Psoas muscle (tissue), 8 donors: ENCODE measurements around the gene TIMM13. TPM values are rescaled to one million over a fixed set of nuclear protein-coding genes. Genes with fewer than 3 reads are reported as not detected.

Source experiments
- ATAC-seq, 4 donors: fragments of 200-7000 bp; cut with Tn5 transposase; one replicate each; pipeline ENCODE4 v1.9.1; 2020; ENCODE audit warnings: moderate library complexity in 3 of 4, mild to moderate bottlenecking in 2 of 4
- DNase-seq, 2 donors: peaks; one replicate each; pipeline ENCODE4 v3.0.0-alpha.2; 2020
- H3K27ac ChIP-seq: fragments of 200-600 bp; one replicate; pipeline ENCODE4 v1.8.0; 2022
- H3K27me3 ChIP-seq, 3 donors: fragments of 200-600 bp in 1 of 3; one replicate each; pipeline versions ENCODE4 v1.6.1 to v1.8.0; 2013 to 2022; ENCODE audit warnings: low read length in 2 of 3, mild to moderate bottlenecking in 2 of 3, moderate library complexity in 1 of 3; ENCODE audit not compliant: insufficient read depth in 3 of 3
- H3K36me3 ChIP-seq, 2 donors: fragments of 200-600 bp in 1 of 2; one replicate each; pipeline versions ENCODE4 v1.6.1 to v1.8.0; 2013 to 2022; ENCODE audit warnings: low read depth in 1 of 2, mild to moderate bottlenecking in 1 of 2, moderate library complexity in 1 of 2; ENCODE audit not compliant: insufficient read depth in 1 of 2
- H3K4me1 ChIP-seq: fragments of 200-600 bp; one replicate; pipeline ENCODE4 v1.8.0; 2022
- H3K4me3 ChIP-seq: fragments of 200-600 bp; one replicate; pipeline ENCODE4 v1.8.0; 2022; ENCODE audit warnings: mild to moderate bottlenecking
- H3K9me3 ChIP-seq: fragments of 200-600 bp; one replicate; pipeline ENCODE4 v1.8.0; 2022
- CTCF ChIP-seq: fragments of 200-600 bp; IDR thresholded peaks from one replicate; pipeline ENCODE4 v1.8.0; 2022; ENCODE audit warnings: antibody characterized with exemption
- WGBS, 3 donors: extraction: QIAGEN DNeasy Blood & Tissue Kit; methylation state at CpG; one replicate each; pipeline versions ENCODE4 v1.1.6 to v1.1.7; 2013; 5-methylcytosine and 5-hydroxymethylcytosine counted together
- intact Hi-C, 2 donors: fragments of 100-400 bp; cut with DNase I; formaldehyde crosslinking; loops; one replicate each; pipeline versions ENCODE4 v1.11.0 to v1.14.2; 2022
- polyA plus RNA-seq, 3 donors: library from polyadenylated mRNA; stranded (reverse); fragments of 200-250 nt; gene quantifications; one replicate each; pipeline ENCODE4 v1.2.3, GENCODE V29; 2013
- total RNA-seq, 4 donors: library from RNA; stranded (reverse); fragmentation: NEBNext Ultra II Directional in 2 of 4; extraction: Animal tissue kit (Norgen Biotek cat#: 25700) in 2 of 4; gene quantifications; one replicate each; pipeline versions ENCODE4 v1.2.1 to v1.2.4, GENCODE V29; 2021 to 2023
- donor health status: healthy with polysubstance abuse.
- donor health status: DM: no; HTN: no; CAD: no; lungs with moderate emphysema.
- donor health status: Bipolar disorder and iron deficiency.
- donor health status: healthy.
- donor health status: DM: yes; HTN: yes; CAD: no.
- donor health status: DM: no; HTN: no; CAD: no.
- donor health status: DM: no; HTN: no; CAD: no.
- donor health status: DM: yes; HTN: yes; CAD: no.

The TIMM13 gene
- total and polyA plus RNA-seq, 7 donors: 70.3 to 254 (median 99.0) TPM

- Histone ChIP-seq H3K4me3 (no peak overlapping the region), H3K27me3 (no peaks in the 10 kb centered on the region), H3K4me1 (peaks cover 8% of the 10 kb centered on the region), H3K9me3 (no peaks in the 10 kb centered on the region), H3K36me3 (no peaks in the 10 kb centered on the region), H3K27ac (no peak overlapping the region)
- ATAC-seq (no peak), DNase-seq (no peak)
- no peak for TF ChIP-seq CTCF
- 89 to 94% (median 92%) methylated on average over 18 to 19 of the region's 19 CpGs for WGBS, 3 donors
- intact Hi-C loops: no loop called here
Observed at GRCh38 chr19:2454199-2454961, 27.0 kb upstream of the TIMM13 start.

- intact Hi-C loops: no loop called here
- 71 to 89% (median 78%) methylated on average over 18 to 19 of the region's 19 CpGs for WGBS, 3 donors
Observed at GRCh38 chr19:2453431-2454025, 26.1 kb upstream of the TIMM13 start.

GRCh38 chr19:2451741-2452140 is 24.4 kb upstream of the TIMM13 start:
- intact Hi-C loops: no loop called here
- WGBS, 3 donors: 89 to 93% (median 92%) methylated on average over 18 of the region's 18 CpGs
- Histone ChIP-seq H3K4me1 (peaks cover 10% of the 10 kb centered on the region), H3K36me3 (no peaks in the 10 kb centered on the region), H3K27ac (no peak overlapping the region), H3K27me3 (no peaks in the 10 kb centered on the region), H3K9me3 (no peaks in the 10 kb centered on the region), H3K4me3 (no peak overlapping the region)
- ATAC-seq: no peak
- TF ChIP-seq CTCF: no peak
- no peak for DNase-seq

More at GRCh38 chr19:2453431-2454025, 26.1 kb upstream of the TIMM13 start:
- DNase-seq: no peak
- no peaks in the 10 kb centered on the region for H3K27me3 ChIP-seq
- no peak overlapping the region for H3K4me3 ChIP-seq
- no peak for TF ChIP-seq CTCF
- H3K4me1 ChIP-seq: peaks cover 8% of the 10 kb centered on the region
- no peaks in the 10 kb centered on the region for H3K9me3 ChIP-seq
- no peak overlapping the region for H3K27ac ChIP-seq
- ATAC-seq: no peak
- no peaks in the 10 kb centered on the region for H3K36me3 ChIP-seq

GRCh38 chr19:2451138-2451537 is 23.8 kb upstream of the TIMM13 start:
- H3K27ac ChIP-seq: no peak overlapping the region
- TF ChIP-seq CTCF: no peak
- H3K4me3 ChIP-seq: no peak overlapping the region
- no peaks in the 10 kb centered on the region for H3K9me3 ChIP-seq
- no peaks in the 10 kb centered on the region for H3K36me3 ChIP-seq
- intact Hi-C loops: no loop called here
- DNase-seq (no peak), ATAC-seq (no peak)
- 85 to 95% (median 89%) methylated on average over 7 of the region's 7 CpGs for WGBS, 3 donors
- peaks cover 12% of the 10 kb centered on the region for H3K4me1 ChIP-seq
- no peaks in the 10 kb centered on the region for H3K27me3 ChIP-seq
